GM12873 (cell line): ENCODE measurements around the gene EGR4.

ENCODE experiments used
- TF ChIP-seq, protein P1 (sequence below): IDR thresholded peaks from 2 replicates; pipeline ENCODE4 v1.5.1; 2012; ENCODE audit warnings: low read depth, mild to moderate bottlenecking, moderate library complexity, low read length, control low read depth; ENCODE audit not compliant: insufficient read depth; ENCODE audit errors: missing control alignments

Gene EGR4

DNA sequence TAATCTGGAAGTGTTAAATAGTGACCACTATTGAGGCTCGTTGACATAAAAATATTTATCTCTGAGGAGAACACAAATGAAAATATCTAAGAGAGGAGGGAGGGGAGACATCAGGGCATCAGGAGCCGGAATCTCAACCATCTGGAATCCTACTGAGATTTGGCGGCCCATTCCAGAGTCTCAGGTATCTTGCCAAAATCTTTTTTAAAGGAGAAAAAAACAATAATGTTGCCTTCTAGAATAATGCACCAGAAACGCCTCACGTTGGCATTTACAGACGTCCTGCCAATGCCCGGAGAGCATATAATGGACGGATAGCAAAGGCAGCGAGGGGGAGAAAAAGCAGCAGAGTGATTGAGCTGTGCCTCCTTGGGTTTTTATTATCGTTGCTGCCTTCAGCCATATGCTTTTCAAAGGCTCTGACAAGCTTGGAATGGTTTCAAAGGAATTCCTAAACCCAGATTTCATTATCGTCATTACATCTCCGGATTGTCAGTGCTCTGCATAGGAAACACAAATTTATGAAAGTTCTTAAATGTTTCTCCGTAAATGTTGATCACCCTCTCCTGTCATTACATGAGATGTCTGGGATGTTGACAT, 30.9 kb upstream of the EGR4 start:
- TF ChIP-seq, protein P1, sequence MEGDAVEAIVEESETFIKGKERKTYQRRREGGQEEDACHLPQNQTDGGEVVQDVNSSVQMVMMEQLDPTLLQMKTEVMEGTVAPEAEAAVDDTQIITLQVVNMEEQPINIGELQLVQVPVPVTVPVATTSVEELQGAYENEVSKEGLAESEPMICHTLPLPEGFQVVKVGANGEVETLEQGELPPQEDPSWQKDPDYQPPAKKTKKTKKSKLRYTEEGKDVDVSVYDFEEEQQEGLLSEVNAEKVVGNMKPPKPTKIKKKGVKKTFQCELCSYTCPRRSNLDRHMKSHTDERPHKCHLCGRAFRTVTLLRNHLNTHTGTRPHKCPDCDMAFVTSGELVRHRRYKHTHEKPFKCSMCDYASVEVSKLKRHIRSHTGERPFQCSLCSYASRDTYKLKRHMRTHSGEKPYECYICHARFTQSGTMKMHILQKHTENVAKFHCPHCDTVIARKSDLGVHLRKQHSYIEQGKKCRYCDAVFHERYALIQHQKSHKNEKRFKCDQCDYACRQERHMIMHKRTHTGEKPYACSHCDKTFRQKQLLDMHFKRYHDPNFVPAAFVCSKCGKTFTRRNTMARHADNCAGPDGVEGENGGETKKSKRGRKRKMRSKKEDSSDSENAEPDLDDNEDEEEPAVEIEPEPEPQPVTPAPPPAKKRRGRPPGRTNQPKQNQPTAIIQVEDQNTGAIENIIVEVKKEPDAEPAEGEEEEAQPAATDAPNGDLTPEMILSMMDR: no peak

DNA sequence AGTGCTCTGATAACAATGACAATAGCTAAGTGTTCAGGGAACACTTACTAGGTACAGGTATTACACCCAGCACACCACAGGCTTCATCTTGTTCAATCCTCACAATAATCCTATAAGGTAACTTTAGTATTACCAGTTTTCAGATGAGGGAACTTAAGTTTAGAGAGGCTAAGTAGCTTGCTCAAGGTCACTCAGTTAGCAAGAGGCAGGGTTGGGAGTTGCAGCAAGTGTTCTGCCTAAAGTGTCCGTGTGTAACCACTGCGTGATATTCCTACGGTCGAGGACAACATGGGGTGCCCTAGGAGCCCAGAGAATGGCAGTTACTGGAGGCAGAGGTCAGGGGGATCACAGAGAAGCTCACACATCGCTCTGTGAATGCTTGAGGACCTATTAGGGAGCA, 30.2 kb upstream of the EGR4 start:
- TF ChIP-seq, protein P1: no peak

DNA sequence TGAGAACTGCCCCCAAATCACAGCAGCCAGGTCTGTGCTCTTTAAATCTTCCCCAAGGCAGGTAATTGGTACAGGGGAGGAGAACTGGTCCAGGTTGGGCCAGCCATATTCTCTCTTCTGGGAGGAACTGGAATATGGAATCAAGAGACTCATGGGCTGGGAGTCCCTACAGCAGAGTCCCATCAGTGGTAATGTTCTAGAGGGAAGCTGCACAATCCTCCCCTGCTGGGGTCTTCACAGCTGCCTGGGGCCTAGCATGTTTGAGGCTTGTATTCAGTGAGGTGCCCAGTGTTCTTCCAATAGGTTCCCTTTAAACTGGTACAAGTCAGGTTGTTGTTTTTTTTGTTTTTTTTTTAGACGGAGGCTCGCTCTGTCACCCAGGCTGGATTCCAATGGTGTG, 21.1 kb upstream of the EGR4 start:
- TF ChIP-seq, protein P1: no peak

- TF ChIP-seq, protein P1: no peak
These were observed 14.4 kb upstream of the EGR4 start for GRCh38 chr2:73307720-73308119.

- TF ChIP-seq, protein P1: no peak
These were observed 8.3 kb upstream of the EGR4 start for GRCh38 chr2:73301636-73302035.

DNA sequence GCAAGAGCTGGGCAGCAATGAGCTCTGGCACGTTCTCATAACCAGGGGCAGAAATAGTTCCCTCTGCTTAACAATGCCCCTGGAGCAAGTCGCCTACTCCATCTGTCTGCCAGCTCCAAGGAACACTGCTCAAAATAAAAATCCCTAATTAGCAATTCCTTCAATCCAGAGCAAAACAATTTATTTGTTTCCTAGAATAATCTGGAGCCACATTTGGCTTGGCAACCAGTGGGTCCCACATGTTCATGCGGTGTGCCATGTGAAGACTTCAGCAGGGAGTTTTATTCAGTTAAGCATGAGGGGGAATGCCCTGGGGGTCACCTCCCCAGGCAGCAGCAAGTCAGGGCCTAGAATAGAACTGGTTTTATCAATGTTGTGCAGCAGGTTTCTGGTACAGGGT, 7.6 kb upstream of the EGR4 start:
- TF ChIP-seq, protein P1: no peak

GRCh38 chr2:73297586-73297985, 4.2 kb upstream of the EGR4 start:
- TF ChIP-seq, protein P1: no peak
